PFSK-1 (cell line): ENCODE data around the gene PTPRJ.

ENCODE experiments used
- POLR2AphosphoS5 ChIP-seq: IDR thresholded peaks from 2 replicates; pipeline ENCODE4 v1.6.1; 2012; ENCODE audit warnings: low read depth, mild to moderate bottlenecking, control low read depth, low read length, moderate library complexity
- REST ChIP-seq, 2 experiments: IDR thresholded peaks; 2 replicates each; pipeline versions ENCODE4 v1.6.1 to v1.8.0; 2011 to 2012; ENCODE audit warnings: low read depth in 2 of 2, low read length in 2 of 2, control low read depth in 1 of 2, inconsistent platforms in 1 of 2, mild to moderate bottlenecking in 1 of 2, moderate library complexity in 1 of 2; ENCODE audit not compliant: insufficient read depth in 1 of 2

- TF ChIP-seq POLR2AphosphoS5 = no peak
- no peak for TF ChIP-seq REST (IDR thresholded peaks at IDR 0.05; ENCODE audit: insufficient read depth in 1 of 2, low read depth in 2 of 2, low read length in 2 of 2)
Observed at GRCh38 chr11:48034926-48035871, 54.8 kb downstream of the PTPRJ start.
